ENCODE results near the gene LAMTOR1.

GRCh38 chr11:72112978-72113808, 10.1 kb upstream of the LAMTOR1 start:
- TF ChIP-seq CTCF (conservative IDR thresholded peaks at IDR 0.05; ENCODE audit: low read length) (no peak), EZH2phosphoT487 (IDR thresholded peaks at IDR 0.05; ENCODE audit: borderline replicate concordance, low read depth, low read length) (no peak)
